Omental fat pad (tissue), 4 donors: Measurements from ENCODE around the gene FBXL4. TPM values are rescaled to one million over a fixed set of nuclear protein-coding genes. Genes with fewer than 3 reads are reported as not detected.

Source experiments
- ATAC-seq: fragments of 150-250 bp; one replicate; pipeline ENCODE4 v1.9.1; 2016; ENCODE audit warnings: mild to moderate bottlenecking, moderate library complexity; ENCODE audit not compliant: low FRiP score
- DNase-seq: peaks from one replicate; pipeline ENCODE4 v3.0.0-alpha.2; 2019; ENCODE audit warnings: low spot score
- CTCF ChIP-seq, 3 donors: fragments of 450-650 bp; IDR thresholded peaks; one replicate each; pipeline ENCODE4 v1.5.1; 2016 to 2017; ENCODE audit warnings: antibody characterized with exemption in 3 of 3, mild to moderate bottlenecking in 3 of 3, moderate library complexity in 2 of 3
- total RNA-seq, 4 donors: library from RNA; depleted of rRNA; stranded (reverse); fragments of >200 nt; gene quantifications; one replicate each; pipeline ENCODE4 v1.1.0, GENCODE V29; 2016

FBXL4 gene
- total RNA-seq, 4 donors from 2014 or later: 11.4 to 26.5 (median 20.9) TPM

GRCh38 chr6:98840996-98841513 is 106.7 kb downstream of the FBXL4 start:
- DNase-seq: no peak
- TF ChIP-seq CTCF (IDR thresholded peaks at IDR 0.05): no peak
- no peak for ATAC-seq

GRCh38 chr6:98840385-98840784 is 107.4 kb downstream of the FBXL4 start:
- no peak for TF ChIP-seq CTCF (IDR thresholded peaks at IDR 0.05)
- no peak for ATAC-seq
- no peak for DNase-seq

GRCh38 chr6:98839781-98840361 is 107.9 kb downstream of the FBXL4 start:
- DNase-seq (no peak), ATAC-seq (no peak)
- no peak for TF ChIP-seq CTCF (IDR thresholded peaks at IDR 0.05)

- ATAC-seq: no peak
- no peak for TF ChIP-seq CTCF (IDR thresholded peaks at IDR 0.05)
- no peak for DNase-seq
Observed at GRCh38 chr6:98838975-98839374, 108.8 kb downstream of the FBXL4 start.

GRCh38 chr6:98838032-98838431 is 109.7 kb downstream of the FBXL4 start:
- no peak for ATAC-seq
- TF ChIP-seq CTCF (IDR thresholded peaks at IDR 0.05): no peak

GRCh38 chr6:98836962-98837944 is 110.5 kb downstream of the FBXL4 start:
- ATAC-seq (no peak), DNase-seq (no peak)
- TF ChIP-seq CTCF (IDR thresholded peaks at IDR 0.05): no peak

More at GRCh38 chr6:98838032-98838431, 109.7 kb downstream of the FBXL4 start:
- DNase-seq: no peak
